GM21717 (cell line): ENCODE measurements around the gene UBE3B.

ENCODE experiments used
- ATAC-seq: cut with Tn5 transposase; IDR thresholded peaks from one replicate; pipeline ENCODE4 v1.9.1; 2021; ENCODE audit warnings: mild to moderate bottlenecking, moderate library complexity; ENCODE audit not compliant: unreplicated experiment

UBE3B gene

DNA sequence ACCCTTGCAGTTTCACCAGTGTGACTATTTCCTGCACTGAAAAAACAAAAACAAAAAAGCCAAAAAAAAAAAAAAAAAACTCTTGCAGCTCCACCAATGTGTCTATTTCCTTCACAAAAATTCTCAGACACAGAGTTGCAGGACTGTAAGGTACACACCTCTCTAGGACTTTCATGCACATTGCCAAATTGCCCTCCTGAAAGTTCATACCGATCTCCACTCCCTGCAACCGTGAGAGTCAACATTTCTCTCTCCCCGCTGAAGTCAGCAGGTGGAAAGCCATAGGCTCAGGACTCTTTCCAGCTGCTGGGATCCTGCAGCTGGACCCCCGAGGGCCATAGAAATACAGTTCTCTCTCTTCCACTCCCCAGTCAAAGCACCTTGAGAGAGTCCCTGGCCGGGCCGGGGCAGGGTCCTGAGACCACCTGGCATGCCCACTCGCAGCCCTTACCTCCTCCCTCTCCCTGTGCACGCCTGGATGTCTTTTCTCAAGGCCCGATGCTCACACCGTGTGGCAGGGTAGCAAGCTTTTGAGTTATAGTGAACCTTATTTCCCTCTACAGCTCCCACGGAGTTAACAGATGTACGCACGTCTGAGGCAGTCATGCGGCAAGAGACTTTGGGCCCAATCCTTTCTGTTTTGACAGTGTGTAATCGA is 72.3 kb downstream of the UBE3B start:
- ATAC-seq = no peak

DNA sequence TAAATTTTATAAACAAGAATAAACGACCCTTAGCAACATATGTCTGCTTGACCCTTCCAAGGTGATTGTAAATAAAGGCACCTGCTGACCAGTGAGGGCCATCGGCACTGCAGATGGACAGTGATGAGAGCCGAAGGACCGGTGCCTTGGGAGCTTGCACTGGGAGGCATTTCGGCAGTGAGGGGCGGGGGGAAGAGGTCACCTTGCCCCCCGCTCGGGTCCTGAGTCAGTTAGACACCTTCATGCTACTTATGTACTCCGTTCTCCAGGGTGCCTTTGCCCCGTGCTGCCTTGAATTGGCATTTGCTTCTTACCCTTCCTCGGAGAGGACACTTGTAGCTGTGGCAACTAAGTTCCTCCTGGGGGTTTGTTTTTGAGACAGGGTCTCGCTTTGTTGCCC is 72.8 kb downstream of the UBE3B start:
- no peak for ATAC-seq

DNA sequence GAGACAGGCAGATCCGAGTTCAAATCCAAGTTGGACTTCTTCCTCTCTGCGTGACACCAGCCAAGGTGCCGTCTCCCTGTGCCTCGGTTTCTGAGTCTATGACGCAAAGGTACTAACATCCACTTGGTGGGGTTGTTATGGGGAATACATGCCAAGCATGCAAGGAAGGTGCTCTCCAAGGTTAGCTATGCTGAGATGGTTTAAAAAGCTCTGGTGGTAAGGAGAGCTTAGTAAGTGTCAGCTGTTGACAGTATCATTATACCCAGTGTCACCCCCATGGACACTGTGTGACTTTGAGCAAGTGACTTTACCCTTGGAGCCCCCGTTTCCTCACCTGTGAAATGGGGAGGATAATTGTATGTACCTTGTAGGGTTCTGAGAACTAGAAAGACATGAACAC is 73.7 kb downstream of the UBE3B start:
- ATAC-seq = no peak

DNA sequence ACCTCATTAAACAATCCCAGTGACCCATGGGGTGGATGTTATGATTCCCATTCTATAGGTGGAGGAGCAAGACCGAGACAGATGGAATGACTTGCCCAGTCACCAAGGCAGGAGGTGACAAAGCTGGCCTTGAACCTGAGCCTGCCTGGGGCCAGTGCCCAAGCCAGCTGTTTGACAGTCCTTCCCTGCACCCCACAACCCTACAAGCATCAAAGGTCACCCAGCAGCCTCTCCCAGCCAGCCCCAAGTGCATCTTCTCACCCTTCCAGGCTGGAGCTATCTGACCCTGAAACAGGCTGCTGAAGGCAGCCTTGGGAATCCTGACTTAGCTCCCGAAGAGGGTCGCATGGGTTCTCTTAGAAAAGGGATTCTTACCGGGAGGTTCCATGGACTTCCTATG is 75.5 kb downstream of the UBE3B start:
- ATAC-seq = no peak

DNA sequence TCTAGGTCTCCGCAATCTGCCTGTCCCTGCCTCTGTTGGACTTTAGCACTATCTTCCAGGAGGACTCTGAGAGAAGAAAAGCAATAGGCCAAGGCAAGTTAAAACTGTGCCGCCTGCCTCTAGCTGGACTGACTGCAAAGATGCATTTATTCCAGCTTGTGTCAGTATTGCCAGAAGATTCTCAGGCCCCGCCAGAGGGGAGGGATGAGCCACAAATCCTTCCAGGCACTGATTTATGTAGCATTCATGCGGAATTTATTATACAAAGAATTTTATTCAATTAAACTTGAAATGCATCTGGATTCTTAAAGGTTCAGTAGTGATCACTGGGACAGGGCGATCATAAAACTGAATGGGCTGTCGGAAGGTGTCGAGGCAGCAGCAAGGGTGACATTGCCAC is 76.0 kb downstream of the UBE3B start:
- ATAC-seq = no peak

DNA sequence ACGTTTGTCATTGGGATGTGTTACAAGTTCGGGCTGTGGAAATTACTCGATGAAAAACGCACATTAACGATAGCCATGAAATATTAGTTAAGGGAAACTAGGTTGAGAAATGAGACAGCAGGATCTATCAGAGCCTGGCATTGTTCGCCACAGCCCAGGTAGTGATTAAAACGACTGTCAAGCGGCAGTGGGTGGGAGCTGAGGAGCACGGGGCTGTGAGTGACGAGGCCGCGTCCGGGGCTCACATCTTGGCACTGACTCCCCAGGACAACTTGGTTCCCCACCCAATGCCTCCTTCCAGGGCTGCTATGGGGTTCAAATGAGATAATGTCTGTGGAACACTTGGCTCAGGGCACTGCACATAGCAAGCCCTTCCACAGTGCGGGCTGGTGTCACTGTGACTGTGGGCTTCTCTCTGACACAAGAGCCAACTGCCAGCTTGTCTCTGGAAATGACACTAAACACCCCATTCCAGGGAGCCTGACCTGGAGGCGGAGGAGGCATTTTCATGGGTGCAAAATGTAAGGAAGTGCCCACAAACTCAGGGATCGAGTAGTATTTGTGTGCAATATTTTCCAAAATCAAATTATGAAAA is 76.6 kb downstream of the UBE3B start:
- no peak for ATAC-seq

DNA sequence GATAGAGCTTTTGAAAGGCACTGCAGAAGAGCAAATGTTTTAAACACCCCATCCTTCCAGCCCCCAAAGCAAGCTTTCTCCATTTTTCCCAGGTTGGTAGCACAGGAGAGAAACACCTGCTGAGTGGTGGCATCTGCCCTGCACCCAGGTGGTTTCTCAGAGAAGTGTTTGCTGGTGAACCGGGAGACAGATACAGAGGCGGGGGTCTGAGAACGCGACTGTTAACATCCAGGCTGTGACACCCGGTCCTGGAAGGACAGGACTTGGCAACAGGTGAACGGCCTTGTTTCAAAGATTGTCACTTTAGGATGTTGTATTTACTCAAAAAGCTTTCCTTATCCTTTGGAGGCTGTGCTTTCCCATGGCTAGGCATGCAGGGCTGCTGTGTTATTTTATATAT is 77.3 kb downstream of the UBE3B start:
- ATAC-seq = no peak

DNA sequence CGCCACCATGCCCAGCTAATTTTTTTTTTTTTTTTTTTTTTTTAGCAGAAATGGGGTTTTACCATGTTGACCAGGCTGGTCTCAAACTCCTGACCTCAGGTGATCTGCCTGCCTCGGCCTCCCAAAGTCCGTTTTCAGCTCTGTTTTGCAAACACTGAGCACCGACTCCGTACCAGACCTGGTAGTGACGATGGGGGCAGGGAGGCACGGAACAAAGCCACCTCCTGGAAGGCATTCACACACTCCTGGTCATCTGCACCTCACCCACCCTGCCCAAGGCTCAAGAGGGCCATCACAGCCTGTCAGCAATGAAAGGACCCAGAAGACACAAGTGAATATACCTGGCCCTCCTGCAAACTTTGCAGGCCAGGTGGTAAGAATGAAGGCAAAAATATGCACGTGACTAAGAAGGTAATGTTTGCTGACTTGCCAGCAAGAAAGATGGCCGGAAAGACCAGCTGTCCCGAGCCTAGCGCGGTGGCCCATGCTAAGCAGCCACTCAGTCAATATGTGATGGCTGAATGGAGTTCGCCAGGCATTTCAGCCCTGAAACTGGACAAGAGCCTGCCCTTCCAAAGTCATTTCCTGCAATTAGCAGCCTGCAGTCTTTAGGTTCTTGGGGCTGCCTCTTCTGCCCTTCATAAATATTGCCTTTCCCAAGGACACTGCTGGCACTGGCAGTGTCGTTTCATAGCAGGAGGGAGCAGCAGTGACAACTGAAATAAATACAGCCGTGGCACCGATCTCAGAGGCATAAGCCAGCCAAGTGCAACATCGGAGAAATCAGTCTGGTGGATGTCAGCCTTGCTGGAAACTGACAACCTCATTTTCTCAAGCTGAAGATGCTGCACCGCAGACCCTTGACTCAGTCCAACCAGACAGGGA is 78.2 kb downstream of the UBE3B start:
- ATAC-seq = no peak

DNA sequence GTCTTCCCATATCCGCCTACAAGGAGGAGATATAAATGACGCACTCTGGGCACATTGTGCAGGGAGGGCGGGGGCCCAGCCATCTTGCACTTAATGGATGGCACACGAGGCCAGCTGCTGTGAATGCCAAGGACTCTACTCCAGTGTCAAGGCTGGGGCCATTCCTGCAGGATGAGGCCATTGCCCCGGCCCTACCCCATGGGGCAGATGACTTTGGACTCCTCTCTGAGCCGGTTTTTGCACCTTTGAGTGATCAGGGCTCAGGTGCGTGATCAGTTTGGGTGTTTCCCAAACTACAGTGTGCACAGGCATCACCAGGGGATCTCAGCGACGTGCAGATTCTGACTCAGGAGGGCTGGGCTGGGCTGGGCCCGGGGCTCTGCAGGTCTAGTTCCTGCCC is 79.8 kb downstream of the UBE3B start:
- ATAC-seq = no peak

DNA sequence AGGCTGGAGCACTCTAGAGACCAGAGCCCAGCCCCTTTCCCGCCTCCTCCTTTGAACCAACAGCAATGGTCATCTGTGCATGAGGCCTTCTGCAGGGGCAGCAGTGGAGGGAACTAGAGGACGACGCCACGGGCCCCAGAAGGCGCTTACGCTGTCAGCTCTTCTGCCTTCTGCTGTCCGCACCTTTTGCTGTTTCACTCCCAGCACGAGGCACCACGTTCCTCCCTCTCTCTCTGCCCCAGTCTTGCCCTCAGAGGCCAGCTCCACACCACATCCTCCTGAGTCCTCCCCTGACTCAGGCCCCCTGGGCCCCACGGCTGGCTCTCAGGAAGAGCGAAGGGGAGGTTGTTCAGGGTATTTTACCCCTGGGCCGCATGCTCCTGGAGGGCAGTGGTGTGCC is 80.4 kb downstream of the UBE3B start:
- no peak for ATAC-seq

DNA sequence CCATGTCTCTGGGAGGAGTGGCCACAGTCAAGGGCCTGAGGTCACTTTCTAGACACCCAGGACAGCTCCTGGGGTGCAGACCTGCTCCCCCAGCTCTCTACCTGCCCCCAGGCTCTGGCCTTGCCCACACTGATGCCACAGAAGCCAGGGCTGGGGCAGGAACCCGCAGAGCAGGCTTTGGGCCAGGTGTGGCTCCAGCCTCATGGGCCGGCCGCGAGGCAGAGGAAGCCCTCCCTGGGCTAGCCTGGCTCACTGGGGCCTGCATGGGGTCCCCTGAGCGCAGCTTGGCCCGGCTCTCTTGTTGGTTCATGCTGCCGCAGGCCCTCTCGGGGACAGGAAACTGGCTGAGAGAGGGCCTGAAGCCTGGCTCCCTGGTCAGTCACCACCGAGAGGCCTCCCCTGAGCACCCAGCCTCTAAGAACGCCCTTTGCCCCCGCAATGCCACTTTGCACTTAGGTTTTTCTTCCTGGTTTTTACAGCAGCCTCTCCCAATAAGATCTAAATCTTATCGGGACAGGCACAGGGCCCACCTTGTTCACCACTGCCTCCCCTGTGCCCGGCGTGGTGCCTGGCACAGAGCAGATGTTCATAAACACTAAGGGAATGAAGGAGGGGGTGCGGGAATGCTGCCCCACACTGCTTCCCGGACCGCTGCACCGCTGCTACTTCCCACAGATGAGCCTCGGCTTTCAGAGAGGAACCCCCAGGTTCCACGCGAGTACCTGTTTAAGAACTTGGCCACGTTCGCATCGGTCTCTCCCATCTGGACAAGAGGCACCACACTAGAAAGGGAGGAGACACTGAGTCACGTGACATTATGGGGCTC is 81.2 kb downstream of the UBE3B start:
- no peak for ATAC-seq

DNA sequence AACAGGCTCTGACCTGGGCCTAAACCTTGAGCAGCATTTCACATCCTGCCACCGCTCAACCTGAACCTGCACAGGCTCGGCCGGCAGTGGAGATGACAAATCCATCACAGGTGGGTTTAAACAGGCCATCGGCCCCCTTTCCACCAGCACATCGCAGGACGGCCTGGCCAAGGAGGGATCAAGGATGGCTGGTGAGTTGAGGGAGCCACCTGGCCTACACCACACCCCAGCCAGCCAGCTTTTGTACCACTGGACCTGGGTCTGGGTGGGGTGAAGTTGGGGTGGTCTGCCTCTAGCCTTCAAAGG is 81.7 kb downstream of the UBE3B start:
- ATAC-seq = no peak

DNA sequence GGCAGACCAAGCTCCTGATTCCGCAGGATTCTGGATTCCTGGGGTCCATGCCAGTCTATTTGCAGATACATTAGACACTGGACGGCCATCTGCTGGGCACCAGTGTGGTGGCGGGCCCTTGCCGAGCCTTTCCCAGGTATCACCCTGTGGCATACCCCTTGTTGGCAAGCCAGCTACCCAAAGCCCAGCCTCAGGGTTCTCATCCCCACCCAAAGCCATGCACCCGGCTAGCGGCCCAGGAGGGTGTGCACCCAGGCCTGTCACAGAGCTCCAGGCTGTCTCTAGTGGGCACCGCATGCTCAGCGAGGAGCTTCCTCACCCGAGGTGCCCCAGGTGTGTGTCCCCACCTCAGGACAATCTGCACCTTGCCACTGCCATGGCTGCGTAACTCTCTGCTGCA is 82.2 kb downstream of the UBE3B start:
- ATAC-seq = no peak

DNA sequence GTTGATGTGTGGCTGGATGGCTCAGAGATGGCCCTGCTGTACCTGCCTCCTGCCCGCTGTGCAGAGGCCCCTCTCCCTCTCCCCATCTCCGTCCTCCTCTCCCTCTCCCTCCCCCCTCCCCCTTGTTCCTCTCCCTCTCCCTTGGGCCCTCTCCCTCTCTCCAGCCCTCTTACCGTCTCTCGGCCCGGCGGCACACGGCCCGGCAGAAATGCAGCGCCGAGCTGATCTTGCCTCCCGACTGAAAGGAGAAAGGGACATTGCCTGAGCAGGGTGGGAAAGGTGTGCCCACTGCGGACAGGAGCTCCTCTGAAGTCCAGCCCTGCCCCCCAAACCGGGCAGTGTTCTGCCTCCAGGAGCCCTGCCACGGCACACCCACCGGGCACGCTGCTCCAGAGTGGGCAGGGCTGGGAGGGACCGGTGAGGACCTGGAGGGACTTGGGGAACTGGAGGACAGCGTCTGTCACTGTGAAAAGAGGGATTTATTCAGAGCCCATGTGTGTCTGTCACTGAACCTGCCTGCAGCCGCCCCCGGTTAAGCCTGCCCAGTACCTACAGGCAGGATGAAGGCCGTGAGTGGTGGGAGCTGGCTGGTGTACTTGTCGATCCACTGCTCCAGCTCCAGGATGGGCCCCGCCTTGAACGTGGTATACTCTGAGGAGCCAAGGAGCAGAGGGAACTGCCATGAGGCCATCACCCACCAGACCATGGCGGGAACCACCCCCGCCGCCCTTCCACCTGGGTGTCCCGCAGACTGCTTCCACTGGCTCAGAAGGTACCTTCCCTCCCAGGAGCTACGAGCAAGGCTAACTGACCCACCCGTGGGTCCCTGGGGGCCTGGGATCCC is 83.7 kb downstream of the UBE3B start:
- no peak for ATAC-seq

DNA sequence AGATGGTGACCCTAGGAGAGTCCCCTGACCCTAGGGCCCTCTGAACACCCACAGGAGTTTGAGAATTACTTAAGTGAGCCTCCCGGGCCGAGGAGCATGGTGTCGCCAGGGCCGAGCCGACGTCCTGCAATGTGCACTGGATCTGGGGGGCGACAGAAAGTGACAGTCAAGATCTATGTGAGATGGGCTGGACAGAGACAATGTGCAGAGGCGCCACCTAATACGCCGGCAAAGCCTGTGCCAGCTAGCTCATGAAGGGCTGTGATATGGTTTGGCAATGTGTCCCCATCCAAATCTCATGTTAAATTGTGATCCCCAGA is 84.2 kb downstream of the UBE3B start:
- ATAC-seq = no peak

DNA sequence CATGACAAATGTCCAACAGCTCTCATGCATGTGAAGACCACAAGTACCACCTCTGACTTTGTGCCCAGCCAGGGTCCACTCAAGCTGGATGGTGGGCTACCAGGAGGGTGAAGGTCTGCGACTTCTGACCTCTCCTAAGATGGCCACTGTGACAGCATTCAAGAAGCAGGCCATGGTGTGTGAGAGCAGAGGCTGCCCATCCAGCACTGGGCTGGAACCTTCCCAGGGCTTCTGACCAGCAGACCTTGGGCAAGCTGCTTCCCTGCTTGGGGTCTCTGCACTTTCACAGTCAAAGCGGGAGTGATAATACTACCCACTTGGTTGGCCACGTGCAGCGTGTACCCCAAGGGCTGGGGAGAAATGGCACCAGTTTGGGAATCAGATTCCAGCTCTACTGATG is 85.4 kb downstream of the UBE3B start:
- ATAC-seq = no peak

DNA sequence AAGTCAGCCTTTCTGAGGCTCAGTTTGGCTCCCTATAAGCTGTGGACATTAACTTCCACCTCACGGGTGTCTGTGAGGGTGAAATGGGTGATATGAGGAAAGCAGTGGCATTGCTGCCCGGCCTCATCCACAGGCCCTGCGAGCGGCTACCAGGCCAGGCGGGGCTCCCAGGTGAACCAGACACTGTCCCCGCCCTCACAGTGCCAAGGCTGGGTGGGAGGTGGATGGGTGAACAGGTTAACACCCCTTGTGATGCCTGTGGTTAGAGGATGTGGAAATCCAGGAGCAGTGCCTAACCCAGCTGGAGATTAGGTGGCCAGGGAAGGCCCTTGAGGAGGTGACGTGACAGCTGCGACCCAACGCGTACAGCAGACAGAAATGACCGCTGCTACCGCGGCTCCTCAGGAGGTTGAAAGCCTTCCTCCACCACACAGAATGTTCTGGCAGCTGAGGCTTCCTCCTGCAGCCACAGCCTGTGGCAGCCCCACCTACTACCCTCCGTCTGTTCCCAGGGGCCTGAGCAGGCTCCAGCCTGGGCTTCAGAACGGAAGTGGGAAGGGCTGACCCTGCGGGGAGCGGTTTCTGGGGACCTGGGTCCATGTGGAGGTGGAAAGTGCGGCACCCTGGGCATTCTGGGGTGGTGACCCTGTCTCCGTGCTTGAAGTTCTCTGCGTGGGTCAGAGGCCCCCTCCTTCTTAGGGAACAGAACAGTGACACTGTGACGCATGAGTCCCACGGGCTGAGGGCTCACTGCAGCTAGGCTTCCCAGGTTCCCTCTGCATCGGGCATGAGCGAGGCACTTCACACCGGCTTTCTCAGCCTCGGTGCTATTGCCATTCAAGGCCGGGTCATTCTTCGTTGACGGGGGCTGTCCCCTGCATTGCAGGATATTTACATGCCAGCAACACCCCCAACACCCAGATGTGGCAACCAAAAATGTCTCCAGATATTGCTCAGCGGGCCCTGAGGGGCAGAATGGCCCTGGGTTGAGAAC is 86.2 kb downstream of the UBE3B start:
- no peak for ATAC-seq

DNA sequence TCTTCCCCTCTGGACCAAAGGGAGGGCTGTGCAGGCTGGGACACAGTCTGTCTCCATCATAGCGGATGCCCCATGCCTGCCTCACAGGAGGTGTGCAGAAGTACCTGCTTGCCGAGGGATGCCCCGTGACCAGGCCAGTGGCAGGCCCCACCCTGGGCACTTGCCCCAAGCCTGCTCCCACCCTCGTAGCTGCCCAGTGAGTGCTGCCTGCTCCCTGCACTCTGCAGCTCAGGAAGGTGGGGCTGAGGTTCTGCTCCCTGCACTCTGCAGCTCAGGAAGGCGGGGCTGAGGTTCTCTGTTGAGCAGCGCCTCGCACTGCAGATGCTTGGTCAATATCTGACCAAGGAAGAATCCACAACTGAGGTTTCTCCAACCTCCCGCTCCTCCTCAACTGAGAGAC is 89.0 kb downstream of the UBE3B start:
- ATAC-seq = no peak

DNA sequence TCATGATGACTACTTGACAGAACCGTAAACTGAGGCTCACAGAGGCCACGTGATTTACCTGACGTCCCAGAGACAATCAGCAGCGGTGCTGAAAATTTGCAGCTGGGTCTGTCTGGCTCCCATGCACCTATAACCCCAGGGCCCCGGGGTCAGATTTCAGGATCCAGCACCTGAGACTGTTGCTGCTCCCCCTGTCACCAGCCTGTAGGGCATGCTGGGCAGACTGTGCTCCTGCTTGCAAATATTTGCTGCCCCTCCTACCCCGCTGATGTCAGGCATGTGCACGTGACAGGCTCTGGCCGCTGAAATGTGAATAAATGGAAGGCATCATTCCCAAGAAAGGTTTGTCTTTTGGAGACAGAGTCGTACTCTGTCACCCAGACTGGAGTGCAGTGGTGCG is 89.9 kb downstream of the UBE3B start:
- no peak for ATAC-seq

DNA sequence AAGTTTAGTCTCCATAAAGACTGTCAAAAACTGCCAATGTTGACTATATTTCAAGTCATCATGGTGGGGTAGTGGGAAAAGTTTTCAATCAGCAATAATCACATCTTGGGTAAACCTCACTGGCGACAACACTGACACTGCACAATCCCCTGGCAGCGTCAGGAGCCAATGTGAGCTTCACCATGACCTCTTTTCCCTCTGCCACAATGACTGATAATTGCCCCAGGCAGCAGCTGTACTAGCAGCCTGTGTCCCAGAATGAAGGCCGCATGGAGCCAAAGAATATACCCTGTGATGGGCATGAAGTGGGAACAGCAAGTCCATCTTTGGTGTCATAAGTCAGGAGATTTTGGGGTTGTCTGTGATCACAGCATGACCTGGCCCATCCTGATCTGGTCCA is 90.5 kb downstream of the UBE3B start:
- no peak for ATAC-seq
